ENCODE measurements around the gene KRT75. TPM values are rescaled to one million over a fixed set of nuclear protein-coding genes. Genes with fewer than 3 reads are reported as not detected.

KRT75 gene
- total and polyA plus RNA-seq, 2 donors (not counting 3 experiments of a cell fraction or from before 2014, with no cell fraction given): not detected

DNA sequence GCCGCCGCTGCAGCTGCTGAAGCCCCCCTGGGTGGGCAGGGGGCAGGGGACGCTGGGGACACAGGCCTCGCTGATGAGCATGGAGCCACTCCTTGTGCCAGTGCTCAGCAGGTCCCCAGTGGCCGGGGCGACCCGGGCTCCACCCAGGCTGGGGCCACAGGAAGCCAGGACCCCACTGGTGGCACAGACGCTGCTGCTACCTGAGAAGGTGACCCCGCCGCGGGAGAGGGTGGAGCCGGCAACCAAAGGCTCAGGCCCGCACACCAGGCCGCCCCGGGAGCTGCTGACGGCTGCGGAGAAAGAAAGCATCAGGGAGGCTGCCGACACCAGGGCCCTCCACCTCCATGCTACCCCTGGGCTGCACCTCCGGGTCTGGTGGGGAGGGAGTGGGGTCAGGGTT is 56.1 kb downstream of the KRT75 start:
- Histone ChIP-seq H3K4me1 (ENCODE audit: control insufficient read depth, extremely low read depth, insufficient read depth, low read length) (no peaks in the 10 kb centered on the region), H3K79me2 (ENCODE audit: control insufficient read depth, insufficient read depth, low read length) (no peaks in the 10 kb centered on the region), H3K9me1 (replicated peaks; ENCODE audit: control insufficient read depth, extremely low read depth, insufficient read depth, low read length) (no peaks in the 10 kb centered on the region), H3K27ac (ENCODE audit: insufficient read depth, low read depth, low read length) (no peak overlapping the region), H3K4me3 (replicated peaks in 1 of 3; ENCODE audit: insufficient read depth in 1 of 3, low read depth in 1 of 3, low read length in 3 of 3) (no peak overlapping the region), H4K20me1 (replicated peaks; ENCODE audit: control insufficient read depth, extremely low read depth, insufficient read depth, low read length) (no peaks in the 10 kb centered on the region), H3K36me3 (ENCODE audit: control insufficient read depth in 2 of 2, extremely low read depth in 1 of 2, insufficient read depth in 2 of 2, low read length in 2 of 2) (no peaks in the 10 kb centered on the region), H2AFZ (ENCODE audit: low read depth, low read length) (no peak overlapping the region), H3K9ac (replicated peaks; ENCODE audit: extremely low read depth, insufficient read depth, low read length) (no peak overlapping the region), H3K9me3 (replicated peaks; ENCODE audit: control insufficient read depth, insufficient read depth, low read length) (no peaks in the 10 kb centered on the region), H3K27me3 (ENCODE audit: control insufficient read depth in 2 of 2, insufficient read depth in 2 of 2, low read length in 2 of 2) (peaks cover 9 to 10% of the 10 kb centered on the region in 2 experiments), H3K4me2 (ENCODE audit: insufficient read depth, low read length) (no peak overlapping the region)
- intact Hi-C loops (cut with micrococcal nuclease): no loop called here
- FAIRE-seq (no peak), DNase-seq (ENCODE audit: low read depth, low spot score) (no peak)
- ChIA-PET CTCF (interaction anchor here (1.1 to 1.4 kb wide), 3 partner anchors 12 to 501 kb away, joined by 3 to 4 read pairs (median 4); no protein-coding TSS in a partner anchor), POLR2A (no interaction called here)
- TF ChIP-seq FOS (IDR thresholded peaks at IDR 0.05; ENCODE audit: borderline replicate concordance, insufficient read depth, low read length) (no peak), POLR2A (IDR thresholded peaks at IDR 0.05; ENCODE audit: low read depth, low read length) (no peak), POLR2AphosphoS5 (IDR thresholded peaks at IDR 0.05; ENCODE audit: insufficient read depth, low read depth, low read length) (no peak), GATA2 (IDR thresholded peaks at IDR 0.05; ENCODE audit: insufficient read depth, insufficient read length, low read depth, low read length) (no peak), JUN (IDR thresholded peaks at IDR 0.05; ENCODE audit: borderline replicate concordance, insufficient read depth, insufficient read length, low read depth) (no peak), EZH2 (IDR thresholded peaks at IDR 0.05; ENCODE audit: borderline replicate concordance, low read depth, low read length, severe bottlenecking) (no peak), MYC (IDR thresholded peaks at IDR 0.05; ENCODE audit: low read depth, low read length) (no peak)
- TF ChIP-seq, protein P1, sequence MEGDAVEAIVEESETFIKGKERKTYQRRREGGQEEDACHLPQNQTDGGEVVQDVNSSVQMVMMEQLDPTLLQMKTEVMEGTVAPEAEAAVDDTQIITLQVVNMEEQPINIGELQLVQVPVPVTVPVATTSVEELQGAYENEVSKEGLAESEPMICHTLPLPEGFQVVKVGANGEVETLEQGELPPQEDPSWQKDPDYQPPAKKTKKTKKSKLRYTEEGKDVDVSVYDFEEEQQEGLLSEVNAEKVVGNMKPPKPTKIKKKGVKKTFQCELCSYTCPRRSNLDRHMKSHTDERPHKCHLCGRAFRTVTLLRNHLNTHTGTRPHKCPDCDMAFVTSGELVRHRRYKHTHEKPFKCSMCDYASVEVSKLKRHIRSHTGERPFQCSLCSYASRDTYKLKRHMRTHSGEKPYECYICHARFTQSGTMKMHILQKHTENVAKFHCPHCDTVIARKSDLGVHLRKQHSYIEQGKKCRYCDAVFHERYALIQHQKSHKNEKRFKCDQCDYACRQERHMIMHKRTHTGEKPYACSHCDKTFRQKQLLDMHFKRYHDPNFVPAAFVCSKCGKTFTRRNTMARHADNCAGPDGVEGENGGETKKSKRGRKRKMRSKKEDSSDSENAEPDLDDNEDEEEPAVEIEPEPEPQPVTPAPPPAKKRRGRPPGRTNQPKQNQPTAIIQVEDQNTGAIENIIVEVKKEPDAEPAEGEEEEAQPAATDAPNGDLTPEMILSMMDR (IDR thresholded peaks at IDR 0.05; ENCODE audit: extremely low read depth in 1 of 2, insufficient read depth in 1 of 2, low read depth in 1 of 2, low read length in 2 of 2): no peak
- TF ChIP-seq, protein P2, sequence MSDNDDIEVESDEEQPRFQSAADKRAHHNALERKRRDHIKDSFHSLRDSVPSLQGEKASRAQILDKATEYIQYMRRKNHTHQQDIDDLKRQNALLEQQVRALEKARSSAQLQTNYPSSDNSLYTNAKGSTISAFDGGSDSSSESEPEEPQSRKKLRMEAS (IDR thresholded peaks at IDR 0.05; ENCODE audit: insufficient read depth, insufficient read length): no peak
- no TSS peak for BruUV-seq (replicated peaks)
- dilution Hi-C loops (cut with MboI; ENCODE audit: extremely low pct_ligation_motif_present, low sequenced_read_pairs): no loop called here

Data from endothelial cell of umbilical vein (primary cell).